H9 (cell line): ENCODE measurements around the gene ROCK2. TPM values are rescaled to one million over a fixed set of nuclear protein-coding genes. Genes with fewer than 3 reads are reported as not detected.

Experiments
- DNase-seq: peaks from one replicate; pipeline ENCODE4 v3.0.0-alpha.2; 2017
- H2AFZ ChIP-seq: one replicate; pipeline ENCODE4 v1.6.1; 2013; ENCODE audit warnings: mild to moderate bottlenecking, low read length, control low read depth, moderate library complexity
- H2AK5ac ChIP-seq: 2 replicates; pipeline ENCODE4 v1.6.1; 2013; ENCODE audit warnings: low read length, control low read depth, mixed read lengths; ENCODE audit not compliant: insufficient read length
- H2BK120ac ChIP-seq: one replicate; pipeline ENCODE4 v1.6.1; 2013; ENCODE audit warnings: low read depth, mild to moderate bottlenecking, low read length, control low read depth, inconsistent platforms; ENCODE audit not compliant: poor library complexity, severe bottlenecking
- H2BK12ac ChIP-seq: 2 replicates; pipeline ENCODE4 v1.6.1; 2013; ENCODE audit warnings: low read length, control low read depth, mixed read lengths, low read depth; ENCODE audit not compliant: insufficient read length
- H2BK15ac ChIP-seq: 2 replicates; pipeline ENCODE4 v1.6.1; 2013; ENCODE audit warnings: low read depth, low read length, control low read depth
- H2BK20ac ChIP-seq: one replicate; pipeline ENCODE4 v1.6.1; 2013; ENCODE audit warnings: low read depth, mild to moderate bottlenecking, low read length, control low read depth, inconsistent platforms; ENCODE audit not compliant: poor library complexity, severe bottlenecking
- H2BK5ac ChIP-seq: 2 replicates; pipeline ENCODE4 v1.6.1; 2013; ENCODE audit warnings: low read length, control low read depth, mixed read lengths; ENCODE audit not compliant: insufficient read length
- H3K14ac ChIP-seq: 2 replicates; pipeline ENCODE4 v1.6.1; 2013; ENCODE audit warnings: low read length, control low read depth; ENCODE audit not compliant: insufficient read depth
- H3K18ac ChIP-seq: 2 replicates; pipeline ENCODE4 v1.6.1; 2013; ENCODE audit warnings: low read depth, mild to moderate bottlenecking, mixed read lengths, low read length, control low read depth; ENCODE audit not compliant: insufficient read length
- H3K23ac ChIP-seq: 2 replicates; pipeline ENCODE4 v1.6.1; 2013; ENCODE audit warnings: low read length, control low read depth, mixed read lengths, low read depth; ENCODE audit not compliant: insufficient read length
- H3K23me2 ChIP-seq: 2 replicates; pipeline ENCODE4 v1.6.1; 2013; ENCODE audit warnings: low read depth, mild to moderate bottlenecking, mixed read lengths, low read length, control low read depth; ENCODE audit not compliant: insufficient read length, poor library complexity, severe bottlenecking
- H3K27ac ChIP-seq: 2 replicates; pipeline ENCODE4 v1.5.1; 2013; ENCODE audit warnings: low read length, control low read depth, mixed read lengths, low read depth; ENCODE audit not compliant: insufficient read length
- H3K27me3 ChIP-seq: 2 replicates; pipeline ENCODE4 v1.6.1; 2013; ENCODE audit warnings: low read length, control low read depth, inconsistent platforms; ENCODE audit not compliant: insufficient read depth
- H3K4ac ChIP-seq: 2 replicates; pipeline ENCODE4 v1.6.1; 2013; ENCODE audit warnings: low read depth, mild to moderate bottlenecking, control low read depth, inconsistent platforms, low read length, moderate library complexity
- H3K4me1 ChIP-seq: 2 replicates; pipeline ENCODE4 v1.6.1; 2013; ENCODE audit warnings: low read length, control low read depth, inconsistent platforms; ENCODE audit not compliant: insufficient read depth
- H3K4me2 ChIP-seq: 2 replicates; pipeline ENCODE4 v1.6.1; 2013; ENCODE audit warnings: low read length, control low read depth, mixed read lengths; ENCODE audit not compliant: insufficient read length, insufficient read depth
- H3K56ac ChIP-seq: 2 replicates; pipeline ENCODE4 v1.6.1; 2013; ENCODE audit warnings: low read depth, mild to moderate bottlenecking, mixed read lengths, low read length, control low read depth; ENCODE audit not compliant: insufficient read length
- H3K79me1 ChIP-seq: 2 replicates; pipeline ENCODE4 v1.6.1; 2013; ENCODE audit warnings: low read depth, mild to moderate bottlenecking, moderate library complexity, low read length, control low read depth, inconsistent platforms; ENCODE audit not compliant: insufficient read depth, poor library complexity, severe bottlenecking
- H3K79me2 ChIP-seq: 2 replicates; pipeline ENCODE4 v1.6.1; 2013; ENCODE audit warnings: low read length, control low read depth, inconsistent platforms; ENCODE audit not compliant: insufficient read depth
- H3K9ac ChIP-seq: 2 replicates; pipeline ENCODE4 v1.6.1; 2013; ENCODE audit warnings: low read length, control low read depth, mixed read lengths; ENCODE audit not compliant: insufficient read length; ENCODE audit errors: extremely low read depth
- H3K9me3 ChIP-seq: one replicate; pipeline ENCODE4 v1.6.1; 2013; ENCODE audit warnings: low read depth, low read length, inconsistent platforms; ENCODE audit not compliant: control insufficient read depth
- H3T11ph ChIP-seq: one replicate; pipeline ENCODE4 v1.6.1; 2013; ENCODE audit warnings: mild to moderate bottlenecking, low read length, control low read depth, inconsistent platforms
- H4K20me1 ChIP-seq: one replicate; pipeline ENCODE4 v1.6.1; 2013; ENCODE audit not compliant: control insufficient read depth, insufficient read length, insufficient read depth
- H4K5ac ChIP-seq: 2 replicates; pipeline ENCODE4 v1.6.1; 2013; ENCODE audit warnings: low read depth, mild to moderate bottlenecking, mixed read lengths, low read length, control low read depth; ENCODE audit not compliant: insufficient read length
- H4K8ac ChIP-seq: replicated peaks from 2 replicates; pipeline ENCODE4 v1.6.1; 2013; ENCODE audit warnings: low read length, control low read depth, mixed read lengths, low read depth; ENCODE audit not compliant: insufficient read length
- H4K91ac ChIP-seq: 2 replicates; pipeline ENCODE4 v1.6.1; 2013; ENCODE audit warnings: low read depth, mild to moderate bottlenecking, moderate library complexity, mixed read lengths, low read length, control low read depth; ENCODE audit not compliant: insufficient read length
- H3K27ac Mint-ChIP-seq, 3 experiments: 2 replicates in 2 of 3; 3 replicates in 1 of 3; pipeline ENCODE4 v1.8.0; 2020 to 2021; ENCODE audit warnings: mixed read lengths in 3 of 3, mild to moderate bottlenecking in 1 of 3, moderate library complexity in 1 of 3
- H3K27me3 Mint-ChIP-seq: 2 replicates; pipeline ENCODE4 v1.8.0; 2021; ENCODE audit warnings: low read depth, mild to moderate bottlenecking, moderate library complexity, mixed read lengths
- H3K36me3 Mint-ChIP-seq, 3 experiments: 2 replicates in 2 of 3; 3 replicates in 1 of 3; pipeline ENCODE4 v1.8.0; 2020 to 2021; ENCODE audit warnings: low read depth in 3 of 3, mixed read lengths in 3 of 3; ENCODE audit not compliant: insufficient read depth in 1 of 3
- H3K4me1 Mint-ChIP-seq, 2 experiments: 2 replicates each; pipeline ENCODE4 v1.8.0; 2020; ENCODE audit warnings: mixed read lengths in 2 of 2
- H3K4me3 Mint-ChIP-seq, 2 experiments: 2 replicates in 1 of 2; 3 replicates in 1 of 2; pipeline ENCODE4 v1.8.0; 2020 to 2021; ENCODE audit warnings: mild to moderate bottlenecking in 2 of 2, mixed read lengths in 2 of 2, moderate library complexity in 1 of 2
- H3K9me3 Mint-ChIP-seq, 2 experiments: 2 replicates in 1 of 2; 3 replicates in 1 of 2; pipeline ENCODE4 v1.8.0; 2020; ENCODE audit warnings: mild to moderate bottlenecking in 2 of 2, mixed read lengths in 2 of 2, moderate library complexity in 1 of 2
- WGBS: extraction: QIAGEN DNeasy Blood & Tissue Kit; methylation state at CpG from one replicate; pipeline ENCODE4 v1.1.7; 2013; ENCODE audit warnings: missing lambda C conversion rate, low lambda C conversion rate, mixed read lengths; ENCODE audit not compliant: insufficient read length; ENCODE audit errors: extremely low coverage; 5-methylcytosine and 5-hydroxymethylcytosine counted together
- total RNA-seq: library from RNA; stranded (reverse); gene quantifications from 2 replicates; pipeline ENCODE4 v1.2.1, GENCODE V29; 2021
- TF ChIP-seq, protein P1 (sequence below): fragments of 200-600 bp; sonication (generic); conservative IDR thresholded peaks from 3 replicates; pipeline ENCODE4 v1.8.0; 2021; ENCODE audit warnings: antibody characterized with exemption, mild to moderate bottlenecking

Gene ROCK2
- total RNA-seq, 1 experiment from 2014 or later = 33.2 TPM

DNA sequence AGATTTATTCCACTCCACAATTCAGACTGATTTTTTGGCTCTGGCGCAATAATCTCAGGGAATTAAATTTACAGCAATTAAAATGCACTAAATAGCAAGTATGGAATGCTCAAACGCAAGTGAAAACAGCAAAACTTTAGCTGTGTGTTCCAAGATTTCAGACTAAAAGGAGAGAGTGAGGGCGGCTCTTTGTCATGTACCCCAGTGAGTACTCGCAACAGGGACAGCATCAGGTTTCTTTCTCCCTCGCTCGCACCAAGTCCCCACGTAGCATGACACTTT lies 1.1 kb downstream of the ROCK2 start:
- H4K20me1 ChIP-seq = no peaks in the 10 kb centered on the region
- DNase-seq = no peak
- H3K27ac ChIP-seq = no peak overlapping the region

More for the DNA sequence above, 1.1 kb downstream of the ROCK2 start:
- Mint-ChIP-seq H3K9me3 (0 out of 5 replicates have a peak, but pooled peaks cover 0 to 4% of the 10 kb centered on the region in 2 experiments), H3K36me3 (peaks cover 0 to 7% (median 0%) of the 10 kb centered on the region in 3 experiments; a peak in 2 of 7 replicates), H3K4me1 (peaks cover 33 to 40% of the 10 kb centered on the region in 2 experiments), H3K27me3 (no peaks in the 10 kb centered on the region; the same call in 1 of the 2 replicates), H3K27ac (peak overlapping the region; percentile 63 to 83 (median 77); a peak in 4 of 7 replicates), H3K4me3 (peak overlapping the region; percentile 95 to 99)
- Histone ChIP-seq H2BK120ac (no peak overlapping the region), H3K23ac (no peak overlapping the region), H3K4me2 (peak overlapping the region; percentile 85), H4K91ac (no peak overlapping the region), H3K4ac (no peak overlapping the region), H2AFZ (no peak overlapping the region), H2BK15ac (no peak overlapping the region), H3T11ph (no peak overlapping the region), H3K23me2 (peaks cover 19% of the 10 kb centered on the region), H3K9ac (peak overlapping the region; percentile 65), H2AK5ac (no peak overlapping the region), H2BK5ac (no peak overlapping the region), H3K9me3 (no peaks in the 10 kb centered on the region), H3K27me3 (no peaks in the 10 kb centered on the region), H4K8ac (no peak overlapping the region), H2BK12ac (no peak overlapping the region), H3K18ac (no peak overlapping the region), H3K4me1 (peaks cover 6% of the 10 kb centered on the region), H3K56ac (no peak overlapping the region), H3K79me1 (no peaks in the 10 kb centered on the region), H3K14ac (no peak overlapping the region), H4K5ac (no peak overlapping the region), H3K79me2 (peaks cover 20% of the 10 kb centered on the region), H2BK20ac (no peak overlapping the region)
- TF ChIP-seq, protein P1, sequence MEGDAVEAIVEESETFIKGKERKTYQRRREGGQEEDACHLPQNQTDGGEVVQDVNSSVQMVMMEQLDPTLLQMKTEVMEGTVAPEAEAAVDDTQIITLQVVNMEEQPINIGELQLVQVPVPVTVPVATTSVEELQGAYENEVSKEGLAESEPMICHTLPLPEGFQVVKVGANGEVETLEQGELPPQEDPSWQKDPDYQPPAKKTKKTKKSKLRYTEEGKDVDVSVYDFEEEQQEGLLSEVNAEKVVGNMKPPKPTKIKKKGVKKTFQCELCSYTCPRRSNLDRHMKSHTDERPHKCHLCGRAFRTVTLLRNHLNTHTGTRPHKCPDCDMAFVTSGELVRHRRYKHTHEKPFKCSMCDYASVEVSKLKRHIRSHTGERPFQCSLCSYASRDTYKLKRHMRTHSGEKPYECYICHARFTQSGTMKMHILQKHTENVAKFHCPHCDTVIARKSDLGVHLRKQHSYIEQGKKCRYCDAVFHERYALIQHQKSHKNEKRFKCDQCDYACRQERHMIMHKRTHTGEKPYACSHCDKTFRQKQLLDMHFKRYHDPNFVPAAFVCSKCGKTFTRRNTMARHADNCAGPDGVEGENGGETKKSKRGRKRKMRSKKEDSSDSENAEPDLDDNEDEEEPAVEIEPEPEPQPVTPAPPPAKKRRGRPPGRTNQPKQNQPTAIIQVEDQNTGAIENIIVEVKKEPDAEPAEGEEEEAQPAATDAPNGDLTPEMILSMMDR = no peak
- WGBS = no CpG with 5 or more reads among the region's 7 CpGs
